ENCODE results near the gene NOP14. TPM values are rescaled to one million over a fixed set of nuclear protein-coding genes. Genes with fewer than 3 reads are reported as not detected.

Gene NOP14
- total RNA-seq, 1 experiment from 2014 or later: 50.1 TPM

DNA sequence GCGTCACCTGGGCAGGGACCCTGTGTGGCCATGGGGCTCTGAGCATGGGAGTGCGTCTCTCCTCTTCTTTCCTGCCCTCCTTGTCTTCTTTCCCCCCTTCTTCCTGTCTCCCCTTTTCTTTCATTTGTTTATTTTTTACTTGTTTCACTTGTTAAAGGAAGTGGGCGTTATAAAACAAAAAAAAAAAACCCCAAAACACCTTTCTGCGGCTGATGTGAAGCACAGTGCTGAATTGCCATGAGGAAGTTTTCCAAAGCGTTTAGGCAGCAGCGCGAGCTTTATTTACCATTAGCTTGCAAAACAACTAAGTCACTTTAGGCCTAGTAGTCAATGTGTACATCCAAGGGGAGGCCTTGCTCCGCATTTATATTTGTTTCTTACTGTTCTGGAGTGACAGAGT lies 57.0 kb downstream of the NOP14 start:
- H3K14ac ChIP-seq (ENCODE audit: insufficient read depth, low read length): no peak overlapping the region
- Mint-ChIP-seq H3K36me3 (ENCODE audit: insufficient read depth in 1 of 3, low read depth in 3 of 3) (peaks cover 35 to 91% (median 73%) of the 10 kb centered on the region in 3 experiments; a peak in 6 of 7 replicates), H3K4me3 (no peak overlapping the region), H3K4me1 (no peaks in the 10 kb centered on the region), H3K9me3 (no peaks in the 10 kb centered on the region), H3K27ac (no peak overlapping the region; a peak in 2 of 7 replicates), H3K27me3 (ENCODE audit: low read depth) (no peaks in the 10 kb centered on the region)
- TF ChIP-seq, protein P1, sequence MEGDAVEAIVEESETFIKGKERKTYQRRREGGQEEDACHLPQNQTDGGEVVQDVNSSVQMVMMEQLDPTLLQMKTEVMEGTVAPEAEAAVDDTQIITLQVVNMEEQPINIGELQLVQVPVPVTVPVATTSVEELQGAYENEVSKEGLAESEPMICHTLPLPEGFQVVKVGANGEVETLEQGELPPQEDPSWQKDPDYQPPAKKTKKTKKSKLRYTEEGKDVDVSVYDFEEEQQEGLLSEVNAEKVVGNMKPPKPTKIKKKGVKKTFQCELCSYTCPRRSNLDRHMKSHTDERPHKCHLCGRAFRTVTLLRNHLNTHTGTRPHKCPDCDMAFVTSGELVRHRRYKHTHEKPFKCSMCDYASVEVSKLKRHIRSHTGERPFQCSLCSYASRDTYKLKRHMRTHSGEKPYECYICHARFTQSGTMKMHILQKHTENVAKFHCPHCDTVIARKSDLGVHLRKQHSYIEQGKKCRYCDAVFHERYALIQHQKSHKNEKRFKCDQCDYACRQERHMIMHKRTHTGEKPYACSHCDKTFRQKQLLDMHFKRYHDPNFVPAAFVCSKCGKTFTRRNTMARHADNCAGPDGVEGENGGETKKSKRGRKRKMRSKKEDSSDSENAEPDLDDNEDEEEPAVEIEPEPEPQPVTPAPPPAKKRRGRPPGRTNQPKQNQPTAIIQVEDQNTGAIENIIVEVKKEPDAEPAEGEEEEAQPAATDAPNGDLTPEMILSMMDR (conservative IDR thresholded peaks at IDR 0.05): no peak
- H3K23ac ChIP-seq (ENCODE audit: insufficient read length, low read depth, low read length): no peak overlapping the region
- H3K23me2 ChIP-seq (ENCODE audit: insufficient read length, low read depth, low read length, poor library complexity, severe bottlenecking): no peaks in the 10 kb centered on the region
- H3K79me1 ChIP-seq (ENCODE audit: insufficient read depth, low read depth, low read length, poor library complexity, severe bottlenecking): no peaks in the 10 kb centered on the region
- H3K4me2 ChIP-seq (ENCODE audit: insufficient read depth, insufficient read length, low read length): no peak overlapping the region
- no peak overlapping the region for H3K4ac ChIP-seq (ENCODE audit: low read depth, low read length)
- H3T11ph ChIP-seq (ENCODE audit: low read length): no peak overlapping the region
- H4K20me1 ChIP-seq (ENCODE audit: control insufficient read depth, insufficient read depth, insufficient read length): no peaks in the 10 kb centered on the region
- DNase-seq: no peak
- no peak overlapping the region for H2AK5ac ChIP-seq (ENCODE audit: insufficient read length, low read length)
- H3K18ac ChIP-seq (ENCODE audit: insufficient read length, low read depth, low read length): no peak overlapping the region
- H2BK15ac ChIP-seq (ENCODE audit: low read depth, low read length): no peak overlapping the region
- H4K5ac ChIP-seq (ENCODE audit: insufficient read length, low read depth, low read length): no peak overlapping the region
- H3K56ac ChIP-seq (ENCODE audit: insufficient read length, low read depth, low read length): no peak overlapping the region
- no peak overlapping the region for H2BK120ac ChIP-seq (ENCODE audit: low read depth, low read length, poor library complexity, severe bottlenecking)
- H2BK5ac ChIP-seq (ENCODE audit: insufficient read length, low read length): no peak overlapping the region
- H3K79me2 ChIP-seq (ENCODE audit: insufficient read depth, low read length): no peaks in the 10 kb centered on the region
- H3K27me3 ChIP-seq (ENCODE audit: insufficient read depth, low read length): no peaks in the 10 kb centered on the region
- no peak overlapping the region for H4K91ac ChIP-seq (ENCODE audit: insufficient read length, low read depth, low read length)
- H3K9me3 ChIP-seq (ENCODE audit: control insufficient read depth, low read depth, low read length): no peaks in the 10 kb centered on the region
- no peak overlapping the region for H2BK20ac ChIP-seq (ENCODE audit: low read depth, low read length, poor library complexity, severe bottlenecking)
- no CpG with 5 or more reads among the region's 8 CpGs for WGBS (ENCODE audit: extremely low coverage, insufficient read length, low lambda C conversion rate)
- H4K8ac ChIP-seq (replicated peaks; ENCODE audit: insufficient read length, low read depth, low read length): no peak overlapping the region
- H3K9ac ChIP-seq (ENCODE audit: extremely low read depth, insufficient read length, low read length): no peak overlapping the region
- no peaks in the 10 kb centered on the region for H3K4me1 ChIP-seq (ENCODE audit: insufficient read depth, low read length)
- no peak overlapping the region for H2AFZ ChIP-seq (ENCODE audit: low read length)
- no peak overlapping the region for H3K27ac ChIP-seq (ENCODE audit: insufficient read length, low read depth, low read length)
- no peak overlapping the region for H2BK12ac ChIP-seq (ENCODE audit: insufficient read length, low read depth, low read length)

Data from H9 (cell line).